H1 (cell line): Measurements from ENCODE around the gene GRAP. TPM values are rescaled to one million over a fixed set of nuclear protein-coding genes. Genes with fewer than 3 reads are reported as not detected.

Experiments used
- ATF2 ChIP-seq: IDR thresholded peaks from 2 replicates; pipeline ENCODE4 v1.6.1; 2012; ENCODE audit warnings: low read length, inconsistent platforms
- CHD1 ChIP-seq: IDR thresholded peaks from 2 replicates; pipeline ENCODE4 v1.6.1; 2012; ENCODE audit warnings: low read depth, low read length, improper control_type of control experiment
- CHD2 ChIP-seq: IDR thresholded peaks from 2 replicates; pipeline ENCODE4 v1.6.1; 2012; ENCODE audit warnings: low read length, improper control_type of control experiment
- SP1 ChIP-seq: IDR thresholded peaks from 2 replicates; pipeline ENCODE4 v1.6.1; 2011; ENCODE audit warnings: low read depth, low read length
- TAF7 ChIP-seq: optimal IDR thresholded peaks from 2 replicates; pipeline ENCODE3; 2011; ENCODE audit warnings: low read depth, mild to moderate bottlenecking, inconsistent platforms, low read length, moderate library complexity, borderline replicate concordance
- polyA plus RNA-seq, 7 experiments: library from polyadenylated mRNA; depleted of rRNA in 3 of 7; stranded (reverse) in 5 of 7; unstranded in 2 of 7; fragments of >200 nt in 5 of 7; fragments of 200-250 nt in 2 of 7; gene quantifications; 1 replicate in 5 of 7; 2 replicates in 1 of 7; 4 replicates in 1 of 7; pipeline versions ENCODE4 v1.2.1 to v1.2.3, GENCODE V29; 2011 to 2013; ENCODE audit warnings: missing spikeins in 2 of 7, mixed read lengths in 2 of 7
- total RNA-seq: library from RNA; stranded (reverse); fragmentation: NEBNext Ultra II Directional; extraction: Animal tissue kit (Norgen Biotek cat#: 25700); gene quantifications from 2 replicates; pipeline ENCODE4 v1.2.1, GENCODE V29; 2021

Gene GRAP
- total and polyA plus RNA-seq, 2 of the 8 experiments (the other 6 are each of a cell fraction or from before 2014, with no cell fraction given): 0.18 to 0.24 TPM

GRCh38 chr17:19005789-19006430, 40.8 kb downstream of the GRAP start (continued):
- TF ChIP-seq ATF2 (no peak), CHD1 (no peak), CHD2 (no peak), TAF7 (no peak), SP1 (no peak)
- TF ChIP-seq, all 59 proteins: peak for 0
